Posterior vena cava (tissue), 2 donors: ENCODE data around the gene HDX. TPM values are rescaled to one million over a fixed set of nuclear protein-coding genes. Genes with fewer than 3 reads are reported as not detected.
"Not testable (repeated sequence)": the region's sequence is repeated elsewhere in the genome, so short reads cannot be mapped to it uniquely, and the experiment has no call there.

Experiments
- DNase-seq: peaks from one replicate; pipeline ENCODE4 v3.0.0-alpha.2; 2020; ENCODE audit warnings: low spot score
- intact Hi-C, 2 donors: fragments of 100-400 bp; cut with DNase I; formaldehyde crosslinking; loops; one replicate each; pipeline versions ENCODE4 v1.14.1 to v1.14.2; 2022 to 2023
- total RNA-seq, 2 donors: library from RNA; stranded (reverse); fragmentation: NEBNext Ultra II Directional; extraction: Animal tissue kit (Norgen Biotek cat#: 25700); gene quantifications; one replicate each; pipeline ENCODE4 v1.2.1, GENCODE V29; 2021
- donor health status: DM: yes; HTN: yes; CAD: no.
- donor health status: DM: yes; HTN: yes; CAD: no.

HDX gene
- total RNA-seq, 2 donors from 2014 or later: 9.9 to 13.8 TPM

- intact Hi-C loops: no loop called here
- DNase-seq: no peak
These were observed 144.0 kb downstream of the HDX start for GRCh38 chrX:84358271-84358670.

GRCh38 chrX:84357296-84357695 is 145.0 kb downstream of the HDX start:
- no peak for DNase-seq
- intact Hi-C loops: no loop called here

- DNase-seq: no peak
- intact Hi-C loops: no loop called here
These were observed 161.3 kb downstream of the HDX start for GRCh38 chrX:84340968-84341367.

- intact Hi-C loops: no loop called here
- DNase-seq: no peak
These were observed 162.5 kb downstream of the HDX start for GRCh38 chrX:84339507-84340364.

- intact Hi-C loops: no loop called here
- no peak for DNase-seq
These were observed 165.6 kb downstream of the HDX start for GRCh38 chrX:84336646-84337045.

GRCh38 chrX:84335121-84335520 is 167.1 kb downstream of the HDX start:
- intact Hi-C loops: no loop called here
- no peak for DNase-seq

- intact Hi-C loops: no loop called here
- no peak for DNase-seq
These were observed 180.0 kb downstream of the HDX start for GRCh38 chrX:84322083-84322827.

- intact Hi-C loops: no loop called here
- no peak for DNase-seq
These were observed 181.6 kb downstream of the HDX start for GRCh38 chrX:84320614-84321013.

- DNase-seq: no peak
- intact Hi-C loops: no loop called here
These were observed 182.2 kb downstream of the HDX start for GRCh38 chrX:84320023-84320422.

GRCh38 chrX:84318661-84319060 is 183.6 kb downstream of the HDX start:
- DNase-seq: no peak
- intact Hi-C loops: no loop called here

GRCh38 chrX:84315946-84316345 is 186.3 kb downstream of the HDX start:
- intact Hi-C loops, DNase-seq: not testable (repeated sequence)
